Astrocyte of the hippocampus (primary cell): ENCODE measurements around the gene ANKRD24.
"Not testable (repeated sequence)": the region's sequence is repeated elsewhere in the genome, so short reads cannot be mapped to it uniquely, and the experiment has no call there.

Experiments used
- DNase-seq: peaks from one replicate; pipeline ENCODE4 v3.0.0; 2011; ENCODE audit warnings: low read depth, low spot score

The ANKRD24 gene

DNA sequence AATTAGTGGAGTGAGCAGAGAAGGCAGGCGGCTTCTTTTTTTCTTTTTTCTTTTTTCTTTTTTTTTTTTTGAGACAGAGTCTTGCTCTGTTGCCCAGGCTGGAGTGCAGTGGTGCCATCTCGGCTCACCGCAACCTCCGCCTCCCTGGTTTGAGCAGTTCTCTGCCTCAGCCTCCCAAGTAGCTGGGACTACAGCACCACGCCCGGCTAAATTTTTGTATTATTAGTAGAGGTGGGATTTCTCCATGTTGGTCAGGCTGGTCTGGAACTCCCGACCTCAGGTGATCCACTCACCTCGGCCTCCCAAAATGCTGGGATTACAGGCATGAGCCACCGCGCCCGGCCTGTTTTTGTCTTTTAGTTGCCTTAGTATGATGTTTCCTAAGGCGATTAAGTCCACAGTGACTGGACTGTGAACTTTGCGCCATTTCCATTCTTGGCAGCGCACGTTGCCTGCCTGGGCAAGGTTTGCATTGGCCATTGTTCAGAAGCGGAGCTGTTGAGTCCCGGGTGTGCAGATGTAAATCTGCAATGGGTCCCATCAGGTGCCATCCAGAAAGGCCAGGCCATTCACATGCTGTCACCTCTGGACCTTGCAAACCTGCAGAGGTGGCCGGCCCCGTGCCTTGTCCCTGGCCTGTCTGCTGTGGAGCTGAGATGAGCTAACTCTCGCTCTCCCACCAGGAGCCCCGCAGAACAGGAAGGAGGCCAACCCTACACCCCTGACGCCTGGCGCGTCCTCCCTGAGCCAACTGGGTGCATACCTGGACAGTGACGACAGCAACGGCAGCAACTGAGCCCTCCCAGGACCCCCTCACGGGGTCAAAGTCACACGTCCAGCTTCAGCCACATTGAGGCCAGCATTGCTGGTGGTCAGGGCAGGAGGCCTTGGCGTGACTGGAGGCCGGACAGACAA is 85.7 kb downstream of the ANKRD24 start:
- no peak for DNase-seq

DNA sequence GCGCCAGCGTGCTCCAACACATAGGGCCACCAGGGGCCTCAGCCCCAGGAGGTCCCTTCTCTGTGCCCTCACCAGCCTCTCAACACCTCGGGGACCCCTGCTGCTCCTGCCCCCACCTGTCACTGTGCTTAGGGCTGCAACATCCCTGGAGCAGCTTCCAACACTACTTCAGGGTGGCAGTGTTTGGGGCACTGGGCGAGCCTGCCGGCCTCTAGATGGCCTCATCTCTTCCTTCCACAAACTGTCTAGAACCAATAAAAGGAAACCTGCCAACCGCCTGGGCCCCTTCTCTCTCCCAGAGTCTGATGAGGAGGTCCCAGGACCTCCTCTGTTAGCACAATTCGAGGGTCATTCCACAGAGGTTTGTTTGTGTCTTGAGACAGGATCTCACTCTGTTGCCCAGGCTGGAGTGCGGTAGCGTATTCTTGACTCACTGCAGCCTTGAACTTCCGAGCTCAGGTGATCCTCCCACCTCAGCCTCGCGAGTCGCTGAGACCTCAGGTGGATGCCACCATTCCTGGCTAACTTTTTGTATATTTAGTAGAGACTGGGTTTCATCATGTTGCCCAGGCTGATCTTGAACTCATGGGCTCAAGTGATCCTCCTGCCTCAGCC is 86.4 kb downstream of the ANKRD24 start:
- DNase-seq, result no peak

DNA sequence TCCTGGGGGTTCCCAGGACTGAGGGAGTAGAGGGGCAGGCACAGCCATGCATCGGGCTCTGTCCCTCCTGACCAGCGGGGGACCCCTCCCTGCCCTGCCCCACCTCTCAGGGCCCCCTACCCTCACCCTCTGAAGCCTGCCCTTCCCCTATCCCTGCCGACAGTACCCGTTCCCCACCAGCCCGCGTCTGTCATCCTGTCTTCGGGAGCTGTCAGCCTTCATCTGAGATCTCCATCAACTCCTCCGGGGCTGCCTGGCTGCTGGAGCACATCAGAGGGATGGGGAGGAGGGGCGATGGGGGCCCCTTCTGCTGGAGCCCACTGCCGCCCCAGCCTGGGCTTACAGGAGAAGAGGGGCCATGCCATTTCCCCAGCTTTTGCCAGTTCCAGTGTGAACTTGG is 90.4 kb downstream of the ANKRD24 start:
- no peak for DNase-seq

DNA sequence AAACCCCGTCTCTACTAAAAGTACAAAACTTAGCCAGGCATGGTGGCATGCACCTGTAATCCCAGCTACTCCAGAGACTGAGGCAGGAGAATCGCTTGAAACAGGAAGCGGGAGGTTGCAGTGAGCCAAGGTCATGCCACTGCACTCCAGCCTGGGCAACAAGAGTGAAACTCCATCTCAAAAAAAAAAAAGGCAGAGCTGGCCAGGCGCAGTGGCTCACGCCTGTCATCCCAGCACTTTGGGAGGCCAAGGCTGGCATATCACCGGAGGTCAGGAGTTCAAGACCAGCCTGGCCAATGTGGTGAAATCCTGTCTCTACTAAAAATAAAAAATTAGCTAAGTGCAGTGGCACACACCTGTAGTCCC is 91.8 kb downstream of the ANKRD24 start:
- not testable (repeated sequence) for DNase-seq
